AG09319 (cell line): ENCODE results near the gene RNF223.

Experiments used
- DNase-seq: peaks from one replicate; pipeline ENCODE4 v3.0.0-alpha.2; 2010; ENCODE audit warnings: low read depth; ENCODE audit errors: extremely low read depth
- CTCF ChIP-seq: IDR thresholded peaks from 2 replicates; pipeline ENCODE4 v1.5.1; 2011; ENCODE audit warnings: low read depth, mild to moderate bottlenecking, inconsistent platforms, low read length, moderate library complexity

Gene RNF223

GRCh38 chr1:1084372-1085170, 10.5 kb upstream of the RNF223 start:
- DNase-seq: no peak
- TF ChIP-seq CTCF: no peak

- DNase-seq: no peak
These were observed 9.6 kb upstream of the RNF223 start for GRCh38 chr1:1083416-1084371.

GRCh38 chr1:1082776-1083415, 8.8 kb upstream of the RNF223 start:
- DNase-seq: no peak
- TF ChIP-seq CTCF: no peak

More at GRCh38 chr1:1083416-1084371, 9.6 kb upstream of the RNF223 start:
- TF ChIP-seq CTCF: no peak

- DNase-seq: no peak
These were observed 8.2 kb upstream of the RNF223 start for GRCh38 chr1:1082239-1082775.

GRCh38 chr1:1081311-1082238, 7.5 kb upstream of the RNF223 start:
- no peak for DNase-seq

More at GRCh38 chr1:1082239-1082775, 8.2 kb upstream of the RNF223 start:
- no peak for TF ChIP-seq CTCF

More at GRCh38 chr1:1081311-1082238, 7.5 kb upstream of the RNF223 start:
- TF ChIP-seq CTCF: no peak
